GM10266 (cell line): ENCODE measurements around the gene CLSTN3.

Source experiments
- DNase-seq: peaks from one replicate; pipeline ENCODE4 v3.0.0; 2012; ENCODE audit errors: extremely low spot score
- TF ChIP-seq, protein P1 (sequence below): IDR thresholded peaks from 2 replicates; pipeline ENCODE4 v1.5.1; 2012; ENCODE audit warnings: mild to moderate bottlenecking, low read depth; ENCODE audit not compliant: control insufficient read depth, insufficient read depth; ENCODE audit errors: missing control alignments

The CLSTN3 gene

DNA sequence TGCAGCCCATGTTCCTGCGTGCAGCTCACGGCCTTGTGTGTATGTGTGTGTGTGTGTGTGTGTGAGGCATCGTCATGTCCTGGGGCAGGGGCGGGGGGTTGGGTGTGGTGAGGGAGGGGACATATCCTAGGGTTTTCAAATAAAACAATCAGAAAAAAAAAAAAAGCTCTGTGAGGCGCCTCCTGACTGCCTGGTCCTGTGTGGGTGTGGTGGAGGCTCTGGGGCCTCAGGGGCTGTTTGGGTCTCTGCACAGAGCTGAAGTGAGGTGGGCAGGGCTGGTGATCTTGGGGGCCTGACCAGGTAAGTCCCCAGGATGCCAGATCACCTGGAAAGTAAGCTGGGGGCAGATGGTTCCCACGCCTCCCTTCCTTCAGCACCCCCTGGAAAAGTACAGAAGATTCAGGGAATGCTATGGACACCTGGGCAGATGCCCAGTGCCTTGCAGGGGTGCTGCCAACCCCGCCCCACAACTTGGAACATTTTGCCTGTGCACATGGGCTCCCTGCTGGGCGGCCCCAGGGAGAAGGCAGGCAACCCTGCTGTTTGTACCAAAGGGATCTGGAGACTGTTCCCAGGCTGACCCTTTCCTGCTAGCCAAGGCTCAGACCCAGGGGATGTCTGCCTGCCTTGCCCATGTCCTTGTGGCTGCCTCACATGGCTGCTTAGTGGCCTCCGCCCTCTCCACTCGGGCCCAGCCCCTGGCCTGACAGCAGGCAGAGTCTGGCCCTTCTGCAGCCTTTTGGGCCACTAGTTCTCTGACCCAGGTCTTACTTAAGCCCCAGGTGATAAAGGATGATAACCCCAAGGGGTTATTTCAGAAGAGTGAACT, 28.8 kb downstream of the CLSTN3 start:
- TF ChIP-seq, protein P1, sequence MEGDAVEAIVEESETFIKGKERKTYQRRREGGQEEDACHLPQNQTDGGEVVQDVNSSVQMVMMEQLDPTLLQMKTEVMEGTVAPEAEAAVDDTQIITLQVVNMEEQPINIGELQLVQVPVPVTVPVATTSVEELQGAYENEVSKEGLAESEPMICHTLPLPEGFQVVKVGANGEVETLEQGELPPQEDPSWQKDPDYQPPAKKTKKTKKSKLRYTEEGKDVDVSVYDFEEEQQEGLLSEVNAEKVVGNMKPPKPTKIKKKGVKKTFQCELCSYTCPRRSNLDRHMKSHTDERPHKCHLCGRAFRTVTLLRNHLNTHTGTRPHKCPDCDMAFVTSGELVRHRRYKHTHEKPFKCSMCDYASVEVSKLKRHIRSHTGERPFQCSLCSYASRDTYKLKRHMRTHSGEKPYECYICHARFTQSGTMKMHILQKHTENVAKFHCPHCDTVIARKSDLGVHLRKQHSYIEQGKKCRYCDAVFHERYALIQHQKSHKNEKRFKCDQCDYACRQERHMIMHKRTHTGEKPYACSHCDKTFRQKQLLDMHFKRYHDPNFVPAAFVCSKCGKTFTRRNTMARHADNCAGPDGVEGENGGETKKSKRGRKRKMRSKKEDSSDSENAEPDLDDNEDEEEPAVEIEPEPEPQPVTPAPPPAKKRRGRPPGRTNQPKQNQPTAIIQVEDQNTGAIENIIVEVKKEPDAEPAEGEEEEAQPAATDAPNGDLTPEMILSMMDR, result no peak
- no peak for DNase-seq

DNA sequence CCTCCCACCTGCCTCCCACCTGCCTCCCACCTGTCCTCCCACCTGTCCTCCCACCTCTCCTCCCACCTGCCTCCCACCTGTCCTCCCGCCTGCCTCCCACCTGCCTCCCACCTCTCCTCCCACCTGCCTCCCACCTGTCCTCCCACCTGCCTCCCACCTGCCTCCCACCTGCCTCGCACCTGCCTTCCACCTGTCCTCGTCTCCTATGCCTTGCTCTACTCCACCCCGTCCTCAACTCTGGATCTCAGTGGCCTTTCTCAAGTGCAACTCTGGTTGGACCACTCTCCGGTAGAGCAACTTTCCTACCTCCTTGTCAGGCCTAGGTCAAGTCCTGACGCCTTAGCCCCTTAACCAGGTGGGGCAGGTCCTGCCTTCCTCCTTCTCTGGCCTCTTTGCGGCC, 30.0 kb downstream of the CLSTN3 start:
- TF ChIP-seq, protein P1, result no peak
- DNase-seq, result no peak

DNA sequence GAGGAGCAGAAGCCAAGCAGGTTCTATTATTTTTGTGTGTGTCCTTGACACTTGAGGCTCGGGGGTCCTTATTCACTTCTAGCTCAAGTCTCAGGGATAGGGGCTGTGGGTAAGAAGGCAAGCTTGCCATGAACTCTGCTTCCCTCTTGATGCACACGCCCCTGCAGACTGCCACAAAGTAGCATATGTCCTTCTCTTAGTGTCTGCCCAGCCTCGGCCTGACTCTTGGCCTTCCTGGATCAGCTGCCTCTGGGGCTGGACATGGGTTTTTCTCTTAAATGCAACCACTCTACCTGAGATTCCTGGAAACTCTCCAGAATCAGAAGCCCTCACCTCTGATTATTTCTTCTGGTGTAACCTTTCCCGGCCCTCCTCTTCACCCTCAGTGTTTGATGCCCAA, 31.2 kb downstream of the CLSTN3 start:
- TF ChIP-seq, protein P1, result no peak
- no peak for DNase-seq

DNA sequence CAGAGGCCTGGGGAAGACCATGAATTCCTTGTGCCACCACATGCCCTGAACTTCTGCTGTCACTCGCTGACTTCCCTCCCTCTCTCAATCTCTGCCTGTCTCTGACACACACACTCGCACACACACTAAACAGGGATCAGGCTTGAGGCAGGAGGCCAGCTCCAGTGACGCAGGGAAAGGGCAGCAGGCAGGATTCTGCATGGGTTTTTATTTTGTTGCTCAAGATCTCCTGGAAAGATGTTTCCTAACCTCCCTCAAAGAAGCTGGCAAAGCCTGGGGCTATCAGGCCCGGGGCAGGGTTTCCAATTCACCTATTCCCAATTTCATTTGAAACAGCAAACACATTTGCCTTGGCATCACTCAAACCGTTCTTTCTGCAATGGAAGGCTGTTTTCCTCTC, 31.6 kb downstream of the CLSTN3 start:
- TF ChIP-seq, protein P1, result no peak
- no peak for DNase-seq

DNA sequence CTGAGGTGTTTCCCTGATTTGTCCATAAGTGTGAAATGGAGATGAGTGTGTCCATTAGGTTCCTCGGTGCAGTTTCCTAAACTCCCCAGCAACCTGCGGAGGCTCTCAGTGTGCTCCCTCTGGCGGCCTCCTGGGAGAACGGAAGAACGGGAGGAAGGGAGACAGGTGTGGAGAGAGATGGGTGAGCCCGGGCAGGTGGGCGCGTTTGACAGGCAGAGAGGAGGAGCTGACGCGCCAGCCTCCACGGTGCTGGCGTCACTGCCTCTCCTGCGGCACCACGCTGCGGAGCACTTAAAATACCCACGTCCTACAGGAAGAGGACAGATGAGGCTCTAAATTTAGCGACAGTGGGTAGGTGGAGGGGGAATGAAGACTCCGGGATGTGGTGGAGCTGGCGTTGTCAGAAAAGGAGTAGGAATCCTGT, 32.5 kb downstream of the CLSTN3 start:
- TF ChIP-seq, protein P1, result peak; percentile 43
- no peak for DNase-seq

DNA sequence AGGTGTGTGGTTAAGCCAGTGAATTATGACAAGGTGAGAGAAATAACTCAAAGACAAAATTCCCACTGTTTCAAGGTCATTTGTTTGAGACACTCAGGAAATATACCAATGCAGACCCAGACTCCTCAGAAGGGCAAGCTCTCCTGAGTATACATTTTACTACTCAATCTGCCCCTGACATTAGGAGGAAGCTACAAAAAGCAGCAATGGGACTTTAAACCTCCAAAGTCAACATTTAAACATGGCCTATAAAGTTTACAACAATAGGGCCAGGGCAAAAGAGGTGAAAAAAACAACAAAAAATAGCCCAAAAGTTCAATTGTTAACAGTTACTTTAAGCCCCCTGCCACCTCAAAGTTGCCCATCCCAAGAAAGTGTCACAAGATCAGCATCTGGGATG, 39.8 kb downstream of the CLSTN3 start:
- TF ChIP-seq, protein P1, result no peak
- DNase-seq, result no peak

DNA sequence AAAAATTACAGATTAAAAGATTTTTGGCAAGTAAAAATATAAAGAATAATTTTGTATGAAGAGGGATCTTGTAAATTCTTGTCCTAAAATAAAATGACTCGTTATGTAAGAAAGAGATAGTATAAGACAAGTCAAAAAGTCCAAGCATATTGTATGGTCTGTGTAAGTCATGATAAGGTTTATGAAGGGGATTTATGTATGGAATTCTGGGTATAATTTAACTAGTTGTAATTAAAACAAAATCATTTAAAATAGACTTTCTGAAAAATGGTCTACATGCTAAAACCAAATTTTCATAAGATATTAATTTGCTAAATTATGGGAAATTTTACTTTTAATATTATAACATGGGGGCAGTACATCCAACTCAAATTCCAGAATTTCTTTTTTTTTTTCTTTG, 41.7 kb downstream of the CLSTN3 start:
- no peak for DNase-seq
- TF ChIP-seq, protein P1, result no peak
